C4-2B (cell line): ENCODE results near the gene BRME1.

Source experiments
- CTCF ChIP-seq: fragments of 450-650 bp; conservative IDR thresholded peaks from 2 replicates; pipeline ENCODE4 v1.5.1; 2017; ENCODE audit warnings: mild to moderate bottlenecking
- ZFX ChIP-seq: fragments of 450-650 bp; IDR thresholded peaks from 2 replicates; pipeline ENCODE4 v1.6.1; 2017

- TF ChIP-seq CTCF (no peak), ZFX (no peak)
Measured at GRCh38 chr19:13894552-13894951, 11.4 kb downstream of the BRME1 start.
